IPS DF 6.9 (cell line): ENCODE data around the gene TMEM240.
"Not testable (repeated sequence)": the region's sequence is repeated elsewhere in the genome, so short reads cannot be mapped to it uniquely, and the experiment has no call there.

Source experiments
- DNase-seq: peaks from one replicate; pipeline ENCODE4 v3.0.0-alpha.2; 2013; ENCODE audit warnings: low read depth, low spot score
- H3K27ac ChIP-seq: one replicate; pipeline ENCODE4 v1.5.1; 2013; ENCODE audit warnings: low read length, control low read depth
- H3K27me3 ChIP-seq: 2 replicates; pipeline ENCODE4 v1.6.1; 2013; ENCODE audit warnings: mild to moderate bottlenecking, low read length; ENCODE audit not compliant: control insufficient read depth, insufficient read depth
- H3K36me3 ChIP-seq: 2 replicates; pipeline ENCODE4 v1.6.1; 2013; ENCODE audit warnings: low read length; ENCODE audit not compliant: control insufficient read depth, insufficient read depth
- H3K4me1 ChIP-seq: 2 replicates; pipeline ENCODE4 v1.6.1; 2013; ENCODE audit warnings: low read length; ENCODE audit not compliant: control insufficient read depth, insufficient read depth
- H3K4me3 ChIP-seq: 2 replicates; pipeline ENCODE4 v1.5.1; 2013; ENCODE audit warnings: mild to moderate bottlenecking, low read length
- H3K9me3 ChIP-seq: 2 replicates; pipeline ENCODE4 v1.6.1; 2013; ENCODE audit warnings: low read length, inconsistent platforms; ENCODE audit not compliant: control insufficient read depth, insufficient read depth
- WGBS: extraction: QIAGEN DNeasy Blood & Tissue Kit; methylation state at CpG from one replicate; pipeline ENCODE4 v1.1.7; 2013; ENCODE audit warnings: mixed read lengths, missing lambda C conversion rate; ENCODE audit not compliant: insufficient read length, insufficient coverage; 5-methylcytosine and 5-hydroxymethylcytosine counted together

The TMEM240 gene

DNA sequence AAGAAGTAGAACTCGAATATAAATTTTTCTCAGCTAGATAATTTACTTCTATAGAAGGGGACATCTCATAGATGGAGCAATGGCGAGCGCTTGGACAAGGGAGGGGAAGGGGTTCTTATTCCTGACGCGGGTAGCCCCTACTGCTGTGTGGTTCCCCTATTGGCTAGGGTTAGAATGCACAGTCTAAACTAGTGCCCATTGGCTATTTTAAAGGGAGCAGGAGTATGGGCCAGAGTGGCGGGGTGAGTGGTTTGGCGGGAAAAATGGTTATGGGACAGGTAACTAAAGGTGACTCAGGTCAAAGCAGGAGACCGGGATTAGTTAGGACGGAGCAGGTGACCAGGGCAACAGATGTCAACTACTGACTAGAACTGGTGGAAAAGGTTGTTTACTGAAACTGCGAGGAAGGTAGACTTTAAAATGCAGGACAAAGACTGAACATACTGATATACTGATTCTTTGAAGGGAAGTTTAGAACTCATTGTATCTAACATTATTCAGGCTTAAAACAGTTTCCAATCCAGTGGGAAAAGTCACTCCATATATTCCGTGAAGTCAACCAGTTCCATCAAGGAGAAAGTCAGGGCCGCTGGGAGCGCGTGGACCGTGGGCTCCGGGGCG is 29.4 kb downstream of the TMEM240 start:
- Histone ChIP-seq H3K4me1 (no peaks in the 10 kb centered on the region; the same call in 1 of the 2 replicates), H3K36me3 (no peaks in the 10 kb centered on the region), H3K9me3 (no peaks in the 10 kb centered on the region), H3K4me3 (peak overlapping the region; percentile 85), H3K27me3 (no peaks in the 10 kb centered on the region), H3K27ac (no peak overlapping the region)
- no peak for DNase-seq
- no CpG with 5 or more reads among the region's 17 CpGs for WGBS

GRCh38 chr1:1509465-1509850 is 31.0 kb downstream of the TMEM240 start:
- DNase-seq, H3K4me3 ChIP-seq, H3K4me1 ChIP-seq, H3K27me3 ChIP-seq, H3K9me3 ChIP-seq, H3K27ac ChIP-seq, H3K36me3 ChIP-seq: not testable (repeated sequence)
- no CpG with 5 or more reads among the region's 21 CpGs for WGBS

DNA sequence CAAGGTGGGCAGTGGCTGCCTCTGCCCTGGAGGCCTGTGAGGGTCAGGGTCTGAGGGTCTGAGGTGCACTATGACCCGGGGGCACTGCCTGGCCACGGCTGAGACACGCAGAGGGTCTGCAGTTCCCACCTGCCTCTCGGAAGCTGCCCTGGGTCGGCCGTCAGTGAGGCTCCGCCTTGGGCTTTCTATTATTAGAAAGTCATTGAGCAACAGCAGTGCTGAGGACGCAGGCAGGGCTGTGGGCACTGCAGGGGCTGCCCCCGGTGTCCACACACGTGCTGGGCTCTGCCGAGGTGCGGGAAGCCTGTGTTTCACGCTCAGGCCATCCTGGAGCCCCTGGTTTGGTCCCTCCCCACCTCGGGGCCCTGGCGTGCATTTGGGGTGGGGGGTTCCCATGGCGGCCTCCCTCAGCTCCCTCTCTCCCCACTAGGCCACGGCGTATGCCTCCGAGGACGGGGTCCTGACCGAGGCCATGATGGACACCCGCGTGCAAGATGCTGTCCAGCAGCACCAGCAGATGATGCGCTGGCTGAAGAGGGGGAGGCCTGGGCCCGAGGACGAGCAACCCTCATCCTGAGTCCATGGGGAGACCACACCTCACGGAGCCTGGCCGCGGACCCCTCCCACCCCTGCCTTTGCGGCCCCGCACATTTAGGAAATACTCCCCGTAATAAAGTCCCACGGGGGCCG is 31.5 kb downstream of the TMEM240 start:
- WGBS = no CpG with 5 or more reads among the region's 34 CpGs
- not testable (repeated sequence) for H3K4me1 ChIP-seq, DNase-seq

GRCh38 chr1:1507305-1507704 is 33.1 kb downstream of the TMEM240 start:
- no CpG with 5 or more reads among the region's 4 CpGs for WGBS
- DNase-seq = no peak

More for the DNA sequence above, 31.5 kb downstream of the TMEM240 start:
- not testable (repeated sequence) for H3K27ac ChIP-seq, H3K36me3 ChIP-seq, H3K4me3 ChIP-seq, H3K9me3 ChIP-seq, H3K27me3 ChIP-seq

GRCh38 chr1:1505801-1506200 is 34.6 kb downstream of the TMEM240 start:
- not testable (repeated sequence) for H3K9me3 ChIP-seq, H3K4me3 ChIP-seq, H3K4me1 ChIP-seq, H3K27me3 ChIP-seq, H3K27ac ChIP-seq, H3K36me3 ChIP-seq, DNase-seq
- no CpG with 5 or more reads among the region's 5 CpGs for WGBS

More at GRCh38 chr1:1507305-1507704, 33.1 kb downstream of the TMEM240 start:
- no peak overlapping the region for H3K27ac ChIP-seq
- no peaks in the 10 kb centered on the region for H3K27me3 ChIP-seq
- H3K9me3 ChIP-seq = no peaks in the 10 kb centered on the region
- H3K4me3 ChIP-seq = no peak overlapping the region
- no peaks in the 10 kb centered on the region for H3K4me1 ChIP-seq
- no peaks in the 10 kb centered on the region for H3K36me3 ChIP-seq

GRCh38 chr1:1505366-1505798 is 35.0 kb downstream of the TMEM240 start:
- not testable (repeated sequence) for H3K27ac ChIP-seq

DNA sequence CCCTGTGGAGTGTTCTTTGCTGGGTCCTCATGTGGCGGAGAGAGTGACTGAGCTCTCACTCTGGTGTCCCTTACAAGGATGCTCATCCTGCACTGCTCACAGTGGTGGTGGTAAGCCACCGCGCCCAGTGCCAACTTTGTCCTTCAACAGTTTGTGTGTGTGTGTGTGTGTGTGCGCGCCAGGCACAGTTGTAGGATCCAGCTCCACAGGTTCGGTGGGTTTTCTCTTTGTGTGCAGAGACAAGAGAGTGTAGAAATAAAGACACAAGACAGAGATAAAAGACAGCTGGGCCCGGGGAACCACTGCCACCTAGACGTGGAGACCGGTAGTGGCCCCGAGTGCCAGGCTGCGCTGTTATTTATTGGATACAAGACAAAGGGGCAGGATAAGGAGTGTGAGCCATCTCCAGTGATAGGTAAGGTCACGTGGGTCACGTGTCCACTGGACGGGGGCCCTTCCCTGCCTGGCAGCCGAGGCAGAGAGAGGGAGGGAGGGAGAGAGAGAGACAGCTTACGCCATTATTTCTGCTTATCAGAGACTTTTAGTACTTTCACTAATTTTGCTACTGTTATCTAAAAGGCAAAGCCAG is 35.6 kb downstream of the TMEM240 start:
- not testable (repeated sequence) for H3K4me3 ChIP-seq, DNase-seq
- no CpG with 5 or more reads among the region's 16 CpGs for WGBS

More at GRCh38 chr1:1505366-1505798, 35.0 kb downstream of the TMEM240 start:
- WGBS = no CpG with 5 or more reads among the region's 22 CpGs
- H3K27me3 ChIP-seq, H3K4me3 ChIP-seq, H3K9me3 ChIP-seq, DNase-seq, H3K36me3 ChIP-seq, H3K4me1 ChIP-seq: not testable (repeated sequence)

DNA sequence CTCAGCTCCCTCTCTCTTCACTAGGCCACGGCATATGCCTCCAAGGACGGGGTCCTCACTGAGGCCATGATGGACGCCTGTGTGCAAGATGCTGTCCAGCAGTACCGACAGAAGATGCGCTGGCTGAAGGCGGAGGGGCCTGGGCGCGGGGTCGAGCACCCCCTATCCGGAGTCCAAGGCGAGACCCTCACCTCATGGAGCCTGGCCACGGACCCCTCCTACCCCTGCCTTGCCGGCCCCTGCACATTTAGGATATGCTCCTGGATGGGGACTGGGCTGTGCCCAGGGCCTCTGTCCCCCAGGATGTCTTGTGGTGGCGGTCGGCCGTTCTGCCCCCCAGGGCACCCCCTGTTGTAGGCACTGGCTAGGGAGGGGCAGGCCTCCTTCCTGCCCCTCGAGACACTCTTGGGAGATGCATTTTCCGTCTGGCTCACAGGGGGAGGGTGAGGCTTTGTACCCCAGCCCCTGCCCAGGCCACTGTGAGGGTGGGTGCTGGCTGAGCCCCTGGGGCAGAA is 44.9 kb downstream of the TMEM240 start:
- H3K36me3 ChIP-seq = peaks cover 18% of the 10 kb centered on the region
- not testable (repeated sequence) for H3K9me3 ChIP-seq, H3K27me3 ChIP-seq, H3K4me3 ChIP-seq, DNase-seq, H3K27ac ChIP-seq, H3K4me1 ChIP-seq
- no CpG with 5 or more reads among the region's 18 CpGs for WGBS

More for the DNA sequence above, 35.6 kb downstream of the TMEM240 start:
- H3K27ac ChIP-seq, H3K4me1 ChIP-seq, H3K9me3 ChIP-seq, H3K36me3 ChIP-seq, H3K27me3 ChIP-seq: not testable (repeated sequence)

DNA sequence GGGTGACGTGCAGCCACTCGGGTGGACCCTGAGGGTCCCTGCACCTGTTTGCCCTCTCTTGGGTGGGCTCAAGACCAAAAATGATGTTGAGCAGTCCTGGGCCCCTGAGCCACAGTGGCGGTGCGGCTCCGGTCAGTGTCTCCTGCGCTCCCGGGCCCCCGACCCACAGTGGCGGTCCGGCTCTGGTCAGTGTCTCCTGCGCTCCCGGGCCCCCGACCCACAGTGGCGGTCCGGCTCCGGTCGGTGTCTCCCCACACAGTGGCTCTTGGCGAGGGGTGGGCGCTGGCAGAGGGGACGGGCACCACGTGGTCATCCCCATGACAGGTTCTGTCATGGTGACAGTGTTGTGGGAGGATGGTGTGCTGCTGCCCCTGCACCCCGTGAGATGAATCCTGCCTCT is 46.1 kb downstream of the TMEM240 start:
- H3K4me3 ChIP-seq, H3K27ac ChIP-seq, DNase-seq, H3K27me3 ChIP-seq, H3K9me3 ChIP-seq, H3K4me1 ChIP-seq: not testable (repeated sequence)
- WGBS = no CpG with 5 or more reads among the region's 22 CpGs
- peaks cover 25% of the 10 kb centered on the region for H3K36me3 ChIP-seq

DNA sequence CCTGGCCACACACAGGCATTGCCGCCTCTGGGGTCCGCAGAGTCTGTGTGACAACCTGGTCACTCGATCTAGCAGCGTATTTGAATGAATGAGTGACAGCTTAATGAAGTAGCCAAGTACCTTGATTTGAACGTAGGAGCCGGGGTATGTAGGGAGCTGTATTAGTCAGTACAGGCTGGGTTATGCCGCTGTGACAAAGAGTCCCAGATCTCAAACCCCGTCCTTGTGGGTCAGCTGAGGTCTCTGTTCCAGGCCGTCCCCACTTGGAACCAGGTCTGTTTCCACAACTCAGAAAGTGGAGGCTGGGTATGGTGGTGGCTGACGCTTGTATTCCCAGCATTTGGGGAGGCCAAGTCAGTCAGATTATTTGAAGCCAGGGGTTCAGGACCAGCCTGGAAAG is 48.8 kb downstream of the TMEM240 start:
- H3K9me3 ChIP-seq = no peaks in the 10 kb centered on the region
- DNase-seq = no peak
- H3K27ac ChIP-seq = no peak overlapping the region
- no peaks in the 10 kb centered on the region for H3K27me3 ChIP-seq
- no peak overlapping the region for H3K4me3 ChIP-seq
- H3K36me3 ChIP-seq = peaks cover 35% of the 10 kb centered on the region
- H3K4me1 ChIP-seq = no peaks in the 10 kb centered on the region
- no CpG with 5 or more reads among the region's 10 CpGs for WGBS
